ENCODE data around the gene XKR8.
"Not testable (repeated sequence)": the region's sequence is repeated elsewhere in the genome, so short reads cannot be mapped to it uniquely, and the experiment has no call there.

The XKR8 gene

DNA sequence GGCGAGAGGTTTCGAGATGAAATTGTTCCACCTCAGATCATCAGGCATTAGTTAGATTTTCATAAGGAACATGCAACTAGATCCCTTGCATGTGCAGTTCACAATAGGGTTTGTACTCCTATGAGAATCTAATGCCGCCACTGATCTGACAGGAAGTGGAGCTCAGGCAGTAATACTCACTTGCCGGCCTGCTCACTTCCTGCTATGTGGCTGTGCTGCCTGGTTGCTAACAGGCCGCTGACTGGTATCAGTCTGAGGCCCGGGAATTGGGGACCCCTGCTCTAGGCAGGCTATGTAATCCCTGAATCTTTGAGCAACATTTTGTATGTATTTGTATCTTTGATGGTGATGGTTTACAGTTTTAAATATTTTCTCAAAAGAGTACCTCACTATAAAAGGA, 32.5 kb downstream of the XKR8 start:
- DNase-seq (ENCODE audit: low read depth) = no peak

DNA sequence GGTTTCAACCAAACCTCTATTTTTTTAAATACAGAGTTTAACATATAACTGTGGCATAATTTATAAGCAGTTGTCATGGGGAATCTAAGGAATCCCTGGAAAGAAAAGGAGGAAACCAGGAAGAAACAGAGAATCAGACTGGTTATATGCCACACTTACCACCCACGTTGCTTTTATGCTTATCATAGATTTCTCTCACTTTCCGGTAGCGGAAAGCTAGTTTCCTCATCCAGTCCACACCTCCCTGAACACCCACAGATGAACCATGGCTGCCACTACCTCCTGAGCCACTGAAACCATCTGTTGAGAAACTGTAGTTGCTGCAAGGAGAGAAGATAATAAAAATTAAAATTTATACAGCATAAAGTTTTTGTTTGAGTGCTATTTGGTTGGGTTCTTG, 33.5 kb downstream of the XKR8 start:
- DNase-seq (ENCODE audit: low read depth) = no peak

DNA sequence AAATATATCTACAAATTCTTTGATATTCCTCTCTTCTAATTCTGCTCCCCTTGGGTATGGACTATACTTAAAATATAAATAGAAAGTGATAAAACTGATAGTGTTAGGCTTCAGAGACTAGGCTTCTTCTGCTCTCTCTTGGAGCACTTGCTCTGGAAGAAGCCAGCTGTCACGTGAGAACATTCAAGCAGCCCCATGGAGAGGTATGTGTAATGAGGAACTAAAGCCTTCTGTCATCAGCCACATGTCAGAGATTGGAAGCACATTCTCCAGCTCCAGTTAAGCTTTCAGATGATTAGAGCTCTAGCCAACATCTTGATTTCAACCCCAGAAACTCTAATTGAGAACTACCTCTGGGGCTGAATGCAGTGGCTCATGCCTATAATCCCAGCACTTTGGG, 34.3 kb downstream of the XKR8 start:
- no peak for DNase-seq (ENCODE audit: low read depth)

DNA sequence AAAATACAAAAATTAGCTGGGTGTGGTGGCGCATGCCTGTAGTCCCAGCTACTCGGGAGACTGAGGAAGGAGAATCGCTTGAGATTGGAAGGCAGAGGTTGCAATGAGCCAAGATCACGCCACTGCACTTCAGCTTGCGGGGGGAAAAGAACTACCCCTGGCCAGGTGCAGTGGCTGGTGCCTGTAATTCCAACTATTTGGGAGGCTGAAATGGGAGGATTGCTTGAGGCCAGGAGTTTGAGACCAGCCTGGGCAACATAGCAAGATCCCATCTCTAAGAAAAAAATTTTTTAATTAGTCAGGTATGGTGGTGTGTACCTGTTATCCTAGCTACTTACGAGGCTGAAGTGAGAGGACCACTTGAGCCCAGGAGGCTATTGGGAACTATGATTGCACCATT, 34.8 kb downstream of the XKR8 start:
- not testable (repeated sequence) for DNase-seq (ENCODE audit: low read depth)

DNA sequence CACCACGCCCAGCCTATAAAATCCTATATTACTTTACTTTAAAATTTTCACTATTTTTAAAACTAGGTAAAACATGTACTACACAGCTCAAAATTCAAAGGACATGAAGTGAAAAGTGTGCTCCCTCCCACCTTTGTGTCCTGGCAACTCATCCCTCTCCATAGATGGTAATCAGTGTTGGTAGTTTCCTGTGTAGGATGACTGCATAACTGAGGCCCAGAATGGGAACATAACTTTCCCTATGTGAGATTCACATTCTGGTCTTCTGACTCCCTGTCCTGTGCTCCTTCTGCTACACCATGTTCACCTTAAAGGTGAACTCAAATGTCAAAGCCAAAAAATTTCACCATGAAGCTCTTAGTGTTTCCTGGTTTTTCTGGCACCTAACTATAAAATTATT, 39.3 kb downstream of the XKR8 start:
- DNase-seq (ENCODE audit: low read depth) = no peak

DNA sequence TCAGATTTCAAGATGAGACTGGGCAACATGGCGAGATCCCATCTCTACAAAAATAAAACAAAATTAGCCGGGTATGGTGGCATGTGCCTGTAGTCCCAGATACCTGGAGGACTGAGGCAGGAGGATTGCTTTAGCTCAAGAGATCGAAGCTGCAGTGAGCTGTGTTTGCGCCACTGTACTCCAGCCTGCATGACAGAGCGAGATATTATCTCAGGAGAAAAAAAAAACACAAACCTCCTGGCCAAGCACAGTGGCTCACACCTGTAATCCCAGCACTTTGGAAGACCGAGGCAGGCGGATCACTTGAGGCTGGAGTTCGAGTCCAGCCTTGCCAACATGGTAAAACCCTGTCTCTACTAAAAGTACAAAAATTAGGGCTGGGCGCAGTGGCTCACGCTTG, 42.8 kb downstream of the XKR8 start:
- no peak for DNase-seq (ENCODE audit: low read depth)

DNA sequence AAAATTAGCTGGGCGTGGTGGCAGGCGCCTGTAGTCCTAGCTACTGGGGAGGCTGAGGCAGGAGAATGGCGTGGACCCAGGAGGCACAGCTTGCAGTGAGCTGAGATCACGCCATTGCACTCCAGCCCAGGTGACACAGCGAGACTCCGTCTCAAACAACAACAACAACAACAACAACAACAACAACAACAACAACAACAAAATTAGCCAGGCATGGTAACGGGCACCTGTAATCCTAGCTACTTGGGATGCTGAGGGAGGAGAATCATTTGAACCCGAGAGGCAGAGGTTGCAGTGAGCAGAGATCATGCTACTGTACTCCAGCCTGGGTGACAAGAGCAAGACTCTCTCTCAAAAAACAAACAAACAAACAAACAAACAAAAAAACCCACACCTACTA, 43.3 kb downstream of the XKR8 start:
- not testable (repeated sequence) for DNase-seq (ENCODE audit: low read depth)

DNA sequence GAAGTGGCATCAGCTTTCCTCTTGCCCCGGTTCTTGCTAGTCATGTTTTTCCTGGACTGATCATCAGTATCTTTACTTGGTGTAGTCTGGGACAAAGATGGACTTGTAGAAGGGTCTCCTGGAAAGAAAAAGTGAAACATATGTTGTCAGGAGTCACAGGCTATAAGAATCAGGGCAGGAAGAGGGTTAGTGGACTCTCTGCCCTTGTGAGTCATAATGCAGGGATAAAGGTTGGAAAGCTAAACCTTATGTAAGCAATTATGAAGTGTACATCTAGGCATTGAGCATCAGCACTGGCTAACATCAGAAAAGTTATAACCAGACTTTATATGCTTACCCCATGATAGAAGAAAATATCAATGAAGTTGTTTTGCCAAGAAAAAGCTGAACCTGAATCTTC, 51.2 kb downstream of the XKR8 start:
- DNase-seq (ENCODE audit: low read depth) = no peak

Measured in GM04504 (cell line).